ENCODE measurements around the gene IFT88. TPM values are rescaled to one million over a fixed set of nuclear protein-coding genes. Genes with fewer than 3 reads are reported as not detected.
A peak's percentile ranks its signal among the peaks of the same experiment; 100 is the strongest.

IFT88 gene
- total RNA-seq, 1 donor from 2014 or later = 29.4 TPM

DNA sequence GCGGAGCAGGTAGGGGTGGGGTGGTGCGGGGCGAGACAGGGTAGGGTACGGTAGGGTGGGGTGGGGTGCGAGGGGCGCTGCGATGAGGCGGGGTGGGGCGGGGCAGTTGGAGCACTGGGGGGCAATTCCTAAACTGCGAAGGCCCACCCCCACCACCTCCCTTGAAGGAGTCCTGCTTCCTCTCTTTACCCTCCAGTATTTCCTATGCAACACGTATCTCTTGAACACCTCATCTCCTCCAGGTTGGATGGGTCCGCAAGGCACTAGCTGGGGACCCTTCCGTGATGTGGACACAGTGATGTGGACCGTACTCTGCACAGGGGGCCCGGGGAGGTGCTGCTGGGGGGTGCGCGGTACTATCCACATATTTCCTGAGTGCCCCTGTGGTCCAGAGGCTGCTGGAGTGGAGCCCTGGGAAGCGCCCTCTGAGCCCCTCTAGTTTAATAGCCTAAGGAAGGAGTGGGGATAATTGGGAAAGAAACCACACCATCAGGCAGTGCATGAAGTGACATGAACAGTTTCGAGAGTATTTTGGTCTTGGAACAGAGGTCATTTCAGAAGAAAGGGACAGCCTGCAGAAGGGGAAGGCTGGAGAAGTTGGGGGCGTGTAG is 137.6 kb downstream of the IFT88 start:
- Mint-ChIP-seq H3K27me3 (peaks cover 11% of the 10 kb centered on the region), H3K4me3 (ENCODE audit: low read depth) (peak overlapping the region; percentile 69), H3K36me3 (ENCODE audit: insufficient read depth) (peaks cover 5% of the 10 kb centered on the region), H3K4me1 (ENCODE audit: low read depth) (peaks cover 11% of the 10 kb centered on the region), H3K27ac (peak overlapping the region; percentile 31), H3K9me3 (ENCODE audit: low read depth) (no peaks in the 10 kb centered on the region)
- TF ChIP-seq, protein P1, sequence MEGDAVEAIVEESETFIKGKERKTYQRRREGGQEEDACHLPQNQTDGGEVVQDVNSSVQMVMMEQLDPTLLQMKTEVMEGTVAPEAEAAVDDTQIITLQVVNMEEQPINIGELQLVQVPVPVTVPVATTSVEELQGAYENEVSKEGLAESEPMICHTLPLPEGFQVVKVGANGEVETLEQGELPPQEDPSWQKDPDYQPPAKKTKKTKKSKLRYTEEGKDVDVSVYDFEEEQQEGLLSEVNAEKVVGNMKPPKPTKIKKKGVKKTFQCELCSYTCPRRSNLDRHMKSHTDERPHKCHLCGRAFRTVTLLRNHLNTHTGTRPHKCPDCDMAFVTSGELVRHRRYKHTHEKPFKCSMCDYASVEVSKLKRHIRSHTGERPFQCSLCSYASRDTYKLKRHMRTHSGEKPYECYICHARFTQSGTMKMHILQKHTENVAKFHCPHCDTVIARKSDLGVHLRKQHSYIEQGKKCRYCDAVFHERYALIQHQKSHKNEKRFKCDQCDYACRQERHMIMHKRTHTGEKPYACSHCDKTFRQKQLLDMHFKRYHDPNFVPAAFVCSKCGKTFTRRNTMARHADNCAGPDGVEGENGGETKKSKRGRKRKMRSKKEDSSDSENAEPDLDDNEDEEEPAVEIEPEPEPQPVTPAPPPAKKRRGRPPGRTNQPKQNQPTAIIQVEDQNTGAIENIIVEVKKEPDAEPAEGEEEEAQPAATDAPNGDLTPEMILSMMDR (IDR thresholded peaks at IDR 0.05; ENCODE audit: unreplicated experiment) = no peak
- DNase-seq (ENCODE audit: low spot score, unreplicated experiment) = no peak

DNA sequence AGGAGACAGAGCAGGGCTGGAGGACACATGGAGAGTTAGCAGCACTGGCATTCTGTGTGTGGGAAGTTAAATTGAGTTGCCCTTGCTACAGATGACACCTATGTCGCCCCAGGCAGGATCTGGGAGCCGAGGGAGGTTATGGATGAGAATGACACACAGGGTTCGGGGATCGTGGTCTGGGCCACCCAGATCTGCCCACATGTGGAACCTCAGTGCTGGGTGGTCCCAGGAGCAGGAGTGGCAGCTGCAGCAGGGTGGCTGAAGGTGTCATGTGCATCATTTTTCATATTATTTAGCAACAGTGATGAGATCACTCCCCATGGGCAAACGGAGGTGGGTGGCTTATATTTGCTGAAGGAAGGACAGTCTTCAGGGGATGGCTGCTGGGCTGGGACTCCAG is 139.7 kb downstream of the IFT88 start:
- Mint-ChIP-seq H3K4me1 (ENCODE audit: low read depth) (peaks cover 5% of the 10 kb centered on the region), H3K27me3 (peaks cover 3% of the 10 kb centered on the region), H3K4me3 (ENCODE audit: low read depth) (no peak overlapping the region), H3K36me3 (ENCODE audit: insufficient read depth) (no peaks in the 10 kb centered on the region), H3K9me3 (ENCODE audit: low read depth) (no peaks in the 10 kb centered on the region), H3K27ac (no peak overlapping the region)
- TF ChIP-seq, protein P1 (IDR thresholded peaks at IDR 0.05; ENCODE audit: unreplicated experiment) = no peak
- DNase-seq (ENCODE audit: low spot score, unreplicated experiment) = no peak

DNA sequence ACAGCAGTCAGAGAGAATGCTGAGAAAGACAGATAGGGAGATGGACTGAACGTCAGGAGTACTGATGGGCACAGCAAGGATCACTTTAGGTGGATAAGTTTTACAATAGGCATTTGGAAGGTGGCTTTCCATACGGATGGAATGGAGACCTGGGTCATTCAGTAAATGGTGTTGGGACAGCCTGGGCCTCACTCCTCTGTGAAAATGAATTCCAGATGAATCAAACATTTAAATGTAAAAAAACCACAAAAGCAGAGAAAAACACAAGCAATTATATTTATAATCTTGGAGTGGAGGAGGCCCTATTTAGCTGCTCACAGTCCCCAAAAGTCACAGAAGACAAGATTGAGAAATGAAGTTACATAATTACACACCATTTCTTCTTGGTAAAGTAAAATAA is 141.3 kb downstream of the IFT88 start:
- H3K27ac Mint-ChIP-seq = no peak overlapping the region
- DNase-seq (ENCODE audit: low spot score, unreplicated experiment) = no peak
- no peak overlapping the region for H3K4me3 Mint-ChIP-seq (ENCODE audit: low read depth)
- TF ChIP-seq, protein P1 (IDR thresholded peaks at IDR 0.05; ENCODE audit: unreplicated experiment) = no peak
- no peaks in the 10 kb centered on the region for H3K9me3 Mint-ChIP-seq (ENCODE audit: low read depth)
- peaks cover 3% of the 10 kb centered on the region for H3K27me3 Mint-ChIP-seq
- H3K4me1 Mint-ChIP-seq (ENCODE audit: low read depth) = peaks cover 2% of the 10 kb centered on the region
- no peaks in the 10 kb centered on the region for H3K36me3 Mint-ChIP-seq (ENCODE audit: insufficient read depth)

DNA sequence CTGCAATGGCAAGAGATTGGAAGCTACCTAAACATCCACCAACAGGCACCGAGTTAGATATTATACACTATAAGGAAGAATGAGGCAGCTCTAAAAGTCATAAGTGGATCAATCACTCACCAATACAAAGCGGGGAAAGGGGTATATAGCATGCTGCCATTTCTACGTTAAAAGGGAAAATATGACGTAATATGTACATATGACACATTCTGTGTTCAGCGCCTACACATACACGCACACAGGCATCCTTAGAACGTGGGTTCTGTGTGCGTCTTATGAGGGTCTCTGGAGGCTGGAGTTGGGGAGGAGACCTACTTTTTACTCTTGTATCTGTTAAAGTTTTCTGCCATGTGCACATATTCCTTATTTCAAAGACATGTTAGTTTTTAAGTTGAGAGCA is 142.4 kb downstream of the IFT88 start:
- no peak for DNase-seq (ENCODE audit: low spot score, unreplicated experiment)
- Mint-ChIP-seq H3K9me3 (ENCODE audit: low read depth) (no peaks in the 10 kb centered on the region), H3K27ac (no peak overlapping the region), H3K4me1 (ENCODE audit: low read depth) (peaks cover 2% of the 10 kb centered on the region), H3K27me3 (peaks cover 8% of the 10 kb centered on the region), H3K4me3 (ENCODE audit: low read depth) (no peak overlapping the region), H3K36me3 (ENCODE audit: insufficient read depth) (no peaks in the 10 kb centered on the region)
- TF ChIP-seq, protein P1 (IDR thresholded peaks at IDR 0.05; ENCODE audit: unreplicated experiment) = no peak

DNA sequence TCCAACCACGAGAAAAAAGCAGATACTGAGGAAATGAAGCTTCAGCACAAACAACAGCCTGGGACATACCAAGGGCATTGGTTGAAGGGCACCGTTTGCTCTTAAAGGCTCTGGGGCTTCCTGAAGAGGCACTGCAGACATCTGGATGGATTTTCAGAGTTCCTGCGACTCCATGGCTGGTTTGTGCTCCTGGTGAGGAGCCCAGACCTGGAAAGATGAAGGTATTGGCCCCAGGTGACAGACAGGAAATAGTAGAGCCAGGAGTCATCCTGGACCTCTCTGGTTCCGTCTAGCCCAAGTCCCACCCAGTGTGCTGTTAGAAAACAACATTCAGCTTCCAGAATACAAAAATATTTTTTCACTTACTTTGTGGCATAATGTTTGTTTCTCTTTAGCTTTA is 142.8 kb downstream of the IFT88 start:
- no peak overlapping the region for H3K27ac Mint-ChIP-seq
- TF ChIP-seq, protein P1 (IDR thresholded peaks at IDR 0.05; ENCODE audit: unreplicated experiment) = no peak
- peaks cover 10% of the 10 kb centered on the region for H3K27me3 Mint-ChIP-seq
- H3K4me3 Mint-ChIP-seq (ENCODE audit: low read depth) = no peak overlapping the region
- peaks cover 2% of the 10 kb centered on the region for H3K4me1 Mint-ChIP-seq (ENCODE audit: low read depth)
- no peaks in the 10 kb centered on the region for H3K9me3 Mint-ChIP-seq (ENCODE audit: low read depth)
- no peaks in the 10 kb centered on the region for H3K36me3 Mint-ChIP-seq (ENCODE audit: insufficient read depth)
- DNase-seq (ENCODE audit: low spot score, unreplicated experiment) = no peak
